ENCODE data around the gene SPRED1. TPM values are rescaled to one million over a fixed set of nuclear protein-coding genes. Genes with fewer than 3 reads are reported as not detected.

The SPRED1 gene
- total and polyA plus RNA-seq, 2 of the 13 experiments (the other 11 are each of a cell fraction or from before 2014, with no cell fraction given), result 3.8 to 9.6 TPM

DNA sequence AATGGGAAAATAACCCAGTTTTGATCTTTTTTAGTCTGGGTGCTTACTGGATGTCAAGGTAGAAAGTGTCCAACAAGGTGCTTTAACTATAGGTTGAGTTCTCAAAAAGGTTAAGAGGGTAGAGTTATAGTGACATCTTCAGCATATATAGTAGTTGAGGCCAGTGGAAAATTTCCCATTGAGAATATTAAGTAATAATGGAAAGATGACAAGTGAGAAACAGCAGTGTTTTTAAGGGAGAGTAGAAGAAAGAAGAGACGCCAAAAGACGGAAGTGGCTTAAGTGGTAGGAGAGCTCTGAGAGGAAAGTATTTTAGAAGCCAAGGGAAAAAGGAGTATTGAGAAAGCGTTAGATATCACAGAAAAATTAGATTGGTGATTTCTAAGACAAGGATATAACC is 10.6 kb downstream of the SPRED1 start:
- Histone ChIP-seq H3K27ac (ENCODE audit: extremely low read length, insufficient read depth, low read length) (no peak overlapping the region), H3K4me1 (ENCODE audit: insufficient read depth, low read length) (no peaks in the 10 kb centered on the region), H3K36me3 (replicated peaks in 1 of 2; ENCODE audit: control insufficient read depth in 1 of 2, insufficient read depth in 2 of 2, low read length in 2 of 2) (no peaks in the 10 kb centered on the region), H3K9me3 (ENCODE audit: low read length) (no peaks in the 10 kb centered on the region), H3K4me2 (ENCODE audit: low read depth, low read length) (no peak overlapping the region), H3K27me3 (ENCODE audit: control insufficient read depth in 1 of 2, insufficient read depth in 2 of 2, low read length in 2 of 2) (no peaks in the 10 kb centered on the region), H2AFZ (ENCODE audit: low read length) (no peak overlapping the region), H3K79me2 (ENCODE audit: insufficient read depth, low read length) (peaks cover 97% of the 10 kb centered on the region), H4K20me1 (ENCODE audit: insufficient read depth, low read length) (peaks cover 22% of the 10 kb centered on the region), H3K9ac (ENCODE audit: insufficient read depth, low read depth, low read length) (no peak overlapping the region), H3K4me3 (replicated peaks in 1 of 3; ENCODE audit: insufficient read depth in 1 of 3, low read depth in 2 of 3, low read length in 3 of 3) (no peak overlapping the region)
- FAIRE-seq (no peak), ATAC-seq (no peak), DNase-seq (ENCODE audit: low spot score) (no peak)
- WGBS (ENCODE audit: low lambda C conversion rate), result over 99% methylated on average over 3 of the region's 3 CpGs
- in situ Hi-C loops (cut with HindIII; ENCODE audit: extremely low pct_ligation_motif_present, low pct_unique_long_range_greater_than_20kb) (no loop called here), intact Hi-C loops (cut with micrococcal nuclease; ENCODE audit: unreplicated experiment) (no loop called here)
- no peak for TF ChIP-seq CCAR2 (optimal IDR thresholded peaks at IDR 0.05; ENCODE audit: low read depth, low read length)
- TF ChIP-seq, protein P1, sequence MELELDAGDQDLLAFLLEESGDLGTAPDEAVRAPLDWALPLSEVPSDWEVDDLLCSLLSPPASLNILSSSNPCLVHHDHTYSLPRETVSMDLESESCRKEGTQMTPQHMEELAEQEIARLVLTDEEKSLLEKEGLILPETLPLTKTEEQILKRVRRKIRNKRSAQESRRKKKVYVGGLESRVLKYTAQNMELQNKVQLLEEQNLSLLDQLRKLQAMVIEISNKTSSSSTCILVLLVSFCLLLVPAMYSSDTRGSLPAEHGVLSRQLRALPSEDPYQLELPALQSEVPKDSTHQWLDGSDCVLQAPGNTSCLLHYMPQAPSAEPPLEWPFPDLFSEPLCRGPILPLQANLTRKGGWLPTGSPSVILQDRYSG (CRISPR knock-in tag; IDR thresholded peaks at IDR 0.05), result no peak
- TF ChIP-seq ZFP36L1 (CRISPR knock-in tag; IDR thresholded peaks at IDR 0.05), result no peak
- no peak for TF ChIP-seq ZNF883 (CRISPR knock-in tag; IDR thresholded peaks at IDR 0.05; ENCODE audit: not compliant biosample characterization)
- no peak for TF ChIP-seq STAG1 (CRISPR knock-in tag; IDR thresholded peaks at IDR 0.05)
- TF ChIP-seq JARID2 (CRISPR knock-in tag; IDR thresholded peaks at IDR 0.05; ENCODE audit: insufficient replicate concordance), result no peak
- TF ChIP-seq ZNF446 (CRISPR knock-in tag; IDR thresholded peaks at IDR 0.05), result no peak
- TF ChIP-seq RAD51 (IDR thresholded peaks at IDR 0.05; ENCODE audit: borderline replicate concordance), result no peak
- TF ChIP-seq, protein P2, sequence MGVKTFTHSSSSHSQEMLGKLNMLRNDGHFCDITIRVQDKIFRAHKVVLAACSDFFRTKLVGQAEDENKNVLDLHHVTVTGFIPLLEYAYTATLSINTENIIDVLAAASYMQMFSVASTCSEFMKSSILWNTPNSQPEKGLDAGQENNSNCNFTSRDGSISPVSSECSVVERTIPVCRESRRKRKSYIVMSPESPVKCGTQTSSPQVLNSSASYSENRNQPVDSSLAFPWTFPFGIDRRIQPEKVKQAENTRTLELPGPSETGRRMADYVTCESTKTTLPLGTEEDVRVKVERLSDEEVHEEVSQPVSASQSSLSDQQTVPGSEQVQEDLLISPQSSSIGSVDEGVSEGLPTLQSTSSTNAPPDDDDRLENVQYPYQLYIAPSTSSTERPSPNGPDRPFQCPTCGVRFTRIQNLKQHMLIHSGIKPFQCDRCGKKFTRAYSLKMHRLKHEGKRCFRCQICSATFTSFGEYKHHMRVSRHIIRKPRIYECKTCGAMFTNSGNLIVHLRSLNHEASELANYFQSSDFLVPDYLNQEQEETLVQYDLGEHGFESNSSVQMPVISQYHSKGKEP (CRISPR knock-in tag; IDR thresholded peaks at IDR 0.05), result no peak
- TF ChIP-seq, protein P3, sequence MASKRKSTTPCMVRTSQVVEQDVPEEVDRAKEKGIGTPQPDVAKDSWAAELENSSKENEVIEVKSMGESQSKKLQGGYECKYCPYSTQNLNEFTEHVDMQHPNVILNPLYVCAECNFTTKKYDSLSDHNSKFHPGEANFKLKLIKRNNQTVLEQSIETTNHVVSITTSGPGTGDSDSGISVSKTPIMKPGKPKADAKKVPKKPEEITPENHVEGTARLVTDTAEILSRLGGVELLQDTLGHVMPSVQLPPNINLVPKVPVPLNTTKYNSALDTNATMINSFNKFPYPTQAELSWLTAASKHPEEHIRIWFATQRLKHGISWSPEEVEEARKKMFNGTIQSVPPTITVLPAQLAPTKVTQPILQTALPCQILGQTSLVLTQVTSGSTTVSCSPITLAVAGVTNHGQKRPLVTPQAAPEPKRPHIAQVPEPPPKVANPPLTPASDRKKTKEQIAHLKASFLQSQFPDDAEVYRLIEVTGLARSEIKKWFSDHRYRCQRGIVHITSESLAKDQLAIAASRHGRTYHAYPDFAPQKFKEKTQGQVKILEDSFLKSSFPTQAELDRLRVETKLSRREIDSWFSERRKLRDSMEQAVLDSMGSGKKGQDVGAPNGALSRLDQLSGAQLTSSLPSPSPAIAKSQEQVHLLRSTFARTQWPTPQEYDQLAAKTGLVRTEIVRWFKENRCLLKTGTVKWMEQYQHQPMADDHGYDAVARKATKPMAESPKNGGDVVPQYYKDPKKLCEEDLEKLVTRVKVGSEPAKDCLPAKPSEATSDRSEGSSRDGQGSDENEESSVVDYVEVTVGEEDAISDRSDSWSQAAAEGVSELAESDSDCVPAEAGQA (IDR thresholded peaks at IDR 0.05; ENCODE audit: low read depth), result no peak
- TF ChIP-seq, protein P3 (CRISPR knock-in tag; IDR thresholded peaks at IDR 0.05; ENCODE audit: borderline replicate concordance), result no peak
- no peak for TF ChIP-seq ZNF788 (CRISPR knock-in tag; IDR thresholded peaks at IDR 0.05; ENCODE audit: borderline replicate concordance)
- TF ChIP-seq BRCA1 (CRISPR knock-in tag; IDR thresholded peaks at IDR 0.05), result no peak
- TF ChIP-seq, protein P4, sequence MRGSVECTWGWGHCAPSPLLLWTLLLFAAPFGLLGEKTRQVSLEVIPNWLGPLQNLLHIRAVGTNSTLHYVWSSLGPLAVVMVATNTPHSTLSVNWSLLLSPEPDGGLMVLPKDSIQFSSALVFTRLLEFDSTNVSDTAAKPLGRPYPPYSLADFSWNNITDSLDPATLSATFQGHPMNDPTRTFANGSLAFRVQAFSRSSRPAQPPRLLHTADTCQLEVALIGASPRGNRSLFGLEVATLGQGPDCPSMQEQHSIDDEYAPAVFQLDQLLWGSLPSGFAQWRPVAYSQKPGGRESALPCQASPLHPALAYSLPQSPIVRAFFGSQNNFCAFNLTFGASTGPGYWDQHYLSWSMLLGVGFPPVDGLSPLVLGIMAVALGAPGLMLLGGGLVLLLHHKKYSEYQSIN (CRISPR knock-in tag; IDR thresholded peaks at IDR 0.05; ENCODE audit: borderline replicate concordance), result no peak
- TF ChIP-seq ZNF780A (CRISPR knock-in tag; IDR thresholded peaks at IDR 0.05), result no peak
- TF ChIP-seq SIX1 (CRISPR knock-in tag; IDR thresholded peaks at IDR 0.05; ENCODE audit: borderline replicate concordance), result no peak
- ChIA-PET POLR2A (no interaction called here), CTCF (ENCODE audit: low intra/inter-chr PET ratio, low total read pairs) (no interaction called here)
- BruUV-seq (replicated peaks), result no TSS peak

All from HepG2 (cell line).